Measurements from ENCODE around the gene SEC14L1. TPM values are rescaled to one million over a fixed set of nuclear protein-coding genes. Genes with fewer than 3 reads are reported as not detected.

SEC14L1 gene
- total and polyA plus RNA-seq, 2 of the 8 experiments (the other 6 are each of a cell fraction or from before 2014, with no cell fraction given), result 27.2 to 74.4 TPM

DNA sequence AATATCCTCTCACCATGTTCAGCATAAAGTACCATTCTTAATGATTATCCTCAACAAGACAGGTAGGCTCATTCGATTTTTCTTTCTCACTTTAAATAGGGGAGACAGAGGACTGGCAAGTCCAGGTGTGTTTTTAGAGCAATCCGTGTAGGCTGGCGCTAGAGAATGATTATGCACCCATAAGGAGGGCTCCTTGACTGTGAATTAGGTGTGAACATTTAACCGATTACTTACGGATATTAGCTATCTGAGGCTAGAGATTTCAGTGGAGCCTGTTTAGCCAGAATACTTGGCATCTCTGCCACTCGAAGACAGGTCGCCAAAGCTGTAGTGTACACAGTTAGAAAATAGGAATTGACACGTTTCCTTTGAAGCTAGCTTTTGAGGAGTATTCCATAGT lies 1.9 kb downstream of the SEC14L1 start (continued):
- TF ChIP-seq, protein P1, sequence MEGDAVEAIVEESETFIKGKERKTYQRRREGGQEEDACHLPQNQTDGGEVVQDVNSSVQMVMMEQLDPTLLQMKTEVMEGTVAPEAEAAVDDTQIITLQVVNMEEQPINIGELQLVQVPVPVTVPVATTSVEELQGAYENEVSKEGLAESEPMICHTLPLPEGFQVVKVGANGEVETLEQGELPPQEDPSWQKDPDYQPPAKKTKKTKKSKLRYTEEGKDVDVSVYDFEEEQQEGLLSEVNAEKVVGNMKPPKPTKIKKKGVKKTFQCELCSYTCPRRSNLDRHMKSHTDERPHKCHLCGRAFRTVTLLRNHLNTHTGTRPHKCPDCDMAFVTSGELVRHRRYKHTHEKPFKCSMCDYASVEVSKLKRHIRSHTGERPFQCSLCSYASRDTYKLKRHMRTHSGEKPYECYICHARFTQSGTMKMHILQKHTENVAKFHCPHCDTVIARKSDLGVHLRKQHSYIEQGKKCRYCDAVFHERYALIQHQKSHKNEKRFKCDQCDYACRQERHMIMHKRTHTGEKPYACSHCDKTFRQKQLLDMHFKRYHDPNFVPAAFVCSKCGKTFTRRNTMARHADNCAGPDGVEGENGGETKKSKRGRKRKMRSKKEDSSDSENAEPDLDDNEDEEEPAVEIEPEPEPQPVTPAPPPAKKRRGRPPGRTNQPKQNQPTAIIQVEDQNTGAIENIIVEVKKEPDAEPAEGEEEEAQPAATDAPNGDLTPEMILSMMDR (IDR thresholded peaks at IDR 0.05; ENCODE audit: control extremely low read depth in 1 of 3, insufficient read depth in 1 of 3, low read depth in 1 of 3, low read length in 3 of 3), result no peak
